ELR (cell line): ENCODE measurements around the gene IL34.

Experiments used
- DNase-seq: peaks from one replicate; pipeline ENCODE4 v3.0.0-alpha.2; 2015; ENCODE audit warnings: low read depth

The IL34 gene

GRCh38 chr16:70678121-70678897 lies 31.9 kb downstream of the IL34 start:
- no peak for DNase-seq

GRCh38 chr16:70678898-70679670 lies 32.7 kb downstream of the IL34 start:
- no peak for DNase-seq

GRCh38 chr16:70679671-70680494 lies 33.5 kb downstream of the IL34 start:
- no peak for DNase-seq

- no peak for DNase-seq
These were observed 34.4 kb downstream of the IL34 start for GRCh38 chr16:70680495-70681381.

GRCh38 chr16:70681382-70682238 lies 35.3 kb downstream of the IL34 start:
- no peak for DNase-seq

- DNase-seq, result no peak
These were observed 36.1 kb downstream of the IL34 start for GRCh38 chr16:70682239-70683145.

GRCh38 chr16:70683146-70683944 lies 37.0 kb downstream of the IL34 start:
- no peak for DNase-seq

GRCh38 chr16:70684146-70685060 lies 38.0 kb downstream of the IL34 start:
- DNase-seq, result no peak

GRCh38 chr16:70685061-70685937 lies 38.9 kb downstream of the IL34 start:
- DNase-seq, result peak; percentile 39

- DNase-seq, result peak; percentile 88
These were observed 39.6 kb downstream of the IL34 start, which contains the start of gene MTSS2 for GRCh38 chr16:70685938-70686375. Gene MTSS2 (minus strand): TSS chr16:70686053. CDS start chr16:70685791, 262 bp downstream.

GRCh38 chr16:70686376-70687101 lies 40.2 kb downstream of the IL34 start:
- no peak for DNase-seq

GRCh38 chr16:70687102-70687511 lies 40.7 kb downstream of the IL34 start:
- DNase-seq, result peak; percentile 38

- no peak for DNase-seq
These were observed 41.4 kb downstream of the IL34 start for GRCh38 chr16:70687671-70688245.

GRCh38 chr16:70688246-70688742 lies 41.9 kb downstream of the IL34 start:
- DNase-seq, result peak; percentile 57
